Lung (tissue), 12 donors: ENCODE data around the gene CLDN19. TPM values are rescaled to one million over a fixed set of nuclear protein-coding genes. Genes with fewer than 3 reads are reported as not detected.

Experiments used
- ATAC-seq: fragments of 200-7000 bp; cut with Tn5 transposase; one replicate; pipeline ENCODE4 v1.9.1; 2020; ENCODE audit warnings: moderate number of reproducible peaks; ENCODE audit not compliant: insufficient read depth, low FRiP score
- DNase-seq, 3 donors: peaks; one replicate each; pipeline ENCODE4 v3.0.0-alpha.2; 2013 to 2017
- H3K27ac ChIP-seq, 2 donors: one replicate each; pipeline ENCODE4 v1.5.1; 2013; ENCODE audit warnings: mild to moderate bottlenecking in 2 of 2, moderate library complexity in 2 of 2, control low read depth in 1 of 2, inconsistent platforms in 1 of 2, low read depth in 1 of 2, low read length in 1 of 2
- H3K27me3 ChIP-seq, 3 donors: one replicate each; pipeline ENCODE4 v1.5.1; 2013; ENCODE audit warnings: low read length in 2 of 3; ENCODE audit not compliant: control insufficient read depth in 3 of 3, insufficient read depth in 3 of 3
- H3K36me3 ChIP-seq, 4 donors: one replicate each; pipeline ENCODE4 v1.5.1; 2013; ENCODE audit warnings: low read length in 4 of 4, mild to moderate bottlenecking in 1 of 4, moderate library complexity in 1 of 4; ENCODE audit not compliant: control insufficient read depth in 4 of 4, insufficient read depth in 4 of 4
- H3K4me1 ChIP-seq, 5 donors: one replicate each; pipeline ENCODE4 v1.5.1; 2013; ENCODE audit warnings: low read length in 5 of 5, mild to moderate bottlenecking in 2 of 5, moderate library complexity in 1 of 5; ENCODE audit not compliant: control insufficient read depth in 5 of 5, insufficient read depth in 5 of 5
- H3K4me3 ChIP-seq: one replicate; pipeline ENCODE4 v1.5.1; 2013; ENCODE audit warnings: mild to moderate bottlenecking, control low read depth, moderate library complexity
- H3K9ac ChIP-seq, 2 donors: one replicate each; pipeline ENCODE4 v1.5.1; 2013; ENCODE audit warnings: low read length in 2 of 2, control low read depth in 1 of 2; ENCODE audit not compliant: insufficient read depth in 1 of 2
- H3K9me3 ChIP-seq, 4 donors: one replicate each; pipeline ENCODE4 v1.5.1; 2013; ENCODE audit warnings: low read length in 3 of 4, mild to moderate bottlenecking in 1 of 4, moderate library complexity in 1 of 4; ENCODE audit not compliant: control insufficient read depth in 4 of 4, insufficient read depth in 3 of 4
- CTCF ChIP-seq: IDR thresholded peaks from 2 replicates; pipeline ENCODE4 v1.5.1; 2012; ENCODE audit warnings: mild to moderate bottlenecking; ENCODE audit errors: control extremely low read depth, extremely low read depth
- WGBS, 2 donors: extraction: QIAGEN DNeasy Blood & Tissue Kit; methylation state at CpG; one replicate each; pipeline ENCODE4 v1.1.7; 2013; 5-methylcytosine and 5-hydroxymethylcytosine counted together
- polyA plus RNA-seq, 2 donors: library from polyadenylated mRNA; stranded (reverse); fragments of 200-250 nt; gene quantifications; one replicate each; pipeline ENCODE4 v1.2.1, GENCODE V29; 2013
- total RNA-seq, 2 donors: library from RNA; depleted of rRNA in 1 of 2; stranded (reverse); fragments of >200 nt in 1 of 2; gene quantifications; one replicate each; pipeline ENCODE4 v1.2.1, GENCODE V29; 2014 to 2021
- donor health status: control.
- donor health status: control.
- donor health status: Bipolar disorder and iron deficiency.
- donor health status: healthy.
- donor health status: DM: yes; HTN: yes; CAD: no.

Gene CLDN19
- total and polyA plus RNA-seq, 4 donors: 0.01 to 2.0 (median 0.04) TPM; not detected in 1

- Histone ChIP-seq H3K4me1 (peaks cover 0 to 28% (median 0%) of the 10 kb centered on the region in 5 donors), H3K36me3 (peaks cover 0 to 22% (median 13%) of the 10 kb centered on the region in 4 donors), H3K4me3 (no peak overlapping the region), H3K27me3 (no peaks in the 10 kb centered on the region), H3K9me3 (no peaks in the 10 kb centered on the region), H3K9ac (no peak overlapping the region), H3K27ac (no peak overlapping the region)
- no peak for ATAC-seq
- DNase-seq: no peak
- TF ChIP-seq CTCF: no peak
- WGBS, 2 donors: 74 to 80% methylated on average over 21 of the region's 21 CpGs
Observed at GRCh38 chr1:42743317-42744147, 3.5 kb upstream of the CLDN19 start.

GRCh38 chr1:42742617-42743316 lies 2.7 kb upstream of the CLDN19 start:
- no peak for ATAC-seq
- DNase-seq: no peak
- no peak for TF ChIP-seq CTCF
- Histone ChIP-seq H3K27ac (no peak overlapping the region), H3K9me3 (no peaks in the 10 kb centered on the region), H3K4me3 (no peak overlapping the region), H3K9ac (no peak overlapping the region), H3K27me3 (no peaks in the 10 kb centered on the region), H3K4me1 (peaks cover 0 to 28% (median 0%) of the 10 kb centered on the region in 5 donors), H3K36me3 (peaks cover 0 to 14% (median 10%) of the 10 kb centered on the region in 4 donors)
- WGBS, 2 donors: 85 to 93% methylated on average over 9 of the region's 9 CpGs

- DNase-seq (no peak), ATAC-seq (no peak)
- no peak for TF ChIP-seq CTCF
- WGBS, 2 donors: 91 to 99% methylated on average over 8 of the region's 8 CpGs
- peaks cover 0 to 28% (median 0%) of the 10 kb centered on the region in 5 donors for H3K4me1 ChIP-seq
- H3K4me3 ChIP-seq: no peak overlapping the region
- H3K9me3 ChIP-seq: no peaks in the 10 kb centered on the region
- H3K36me3 ChIP-seq: peaks cover 0 to 12% (median 7%) of the 10 kb centered on the region in 4 donors
- H3K27ac ChIP-seq: no peak overlapping the region
- no peaks in the 10 kb centered on the region for H3K27me3 ChIP-seq
- H3K9ac ChIP-seq: no peak overlapping the region
Observed at GRCh38 chr1:42742141-42742540, 2.1 kb upstream of the CLDN19 start.
